ENCODE measurements around the gene THSD8.

The THSD8 gene

GRCh38 chr19:12825254-12826131, 23.6 kb downstream of the THSD8 start:
- no peak for TF ChIP-seq CTCF (conservative IDR thresholded peaks at IDR 0.05; ENCODE audit: control insufficient read depth, insufficient read depth, low read depth, low read length)
- H3K4me3 ChIP-seq (ENCODE audit: control insufficient read depth, low read depth, low read length), result no peak overlapping the region
- no peak for DNase-seq (ENCODE audit: low read depth)

GRCh38 chr19:12828494-12828893, 26.6 kb downstream of the THSD8 start:
- DNase-seq (ENCODE audit: low read depth), result peak; percentile 33
- H3K4me3 ChIP-seq (ENCODE audit: control insufficient read depth, low read depth, low read length), result no peak overlapping the region
- no peak for TF ChIP-seq CTCF (conservative IDR thresholded peaks at IDR 0.05; ENCODE audit: control insufficient read depth, insufficient read depth, low read depth, low read length)

- no peak for TF ChIP-seq CTCF (conservative IDR thresholded peaks at IDR 0.05; ENCODE audit: control insufficient read depth, insufficient read depth, low read depth, low read length)
- no peak overlapping the region for H3K4me3 ChIP-seq (ENCODE audit: control insufficient read depth, low read depth, low read length)
- DNase-seq (ENCODE audit: low read depth), result no peak
Measured at GRCh38 chr19:12833418-12833737, 31.5 kb downstream of the THSD8 start.

- H3K4me3 ChIP-seq (ENCODE audit: control insufficient read depth, low read depth, low read length), result peak overlapping the region; percentile 29
- no peak for DNase-seq (ENCODE audit: low read depth)
- TF ChIP-seq CTCF (conservative IDR thresholded peaks at IDR 0.05; ENCODE audit: control insufficient read depth, insufficient read depth, low read depth, low read length), result no peak
Measured at GRCh38 chr19:12833738-12834565, 32.1 kb downstream of the THSD8 start.

DNA sequence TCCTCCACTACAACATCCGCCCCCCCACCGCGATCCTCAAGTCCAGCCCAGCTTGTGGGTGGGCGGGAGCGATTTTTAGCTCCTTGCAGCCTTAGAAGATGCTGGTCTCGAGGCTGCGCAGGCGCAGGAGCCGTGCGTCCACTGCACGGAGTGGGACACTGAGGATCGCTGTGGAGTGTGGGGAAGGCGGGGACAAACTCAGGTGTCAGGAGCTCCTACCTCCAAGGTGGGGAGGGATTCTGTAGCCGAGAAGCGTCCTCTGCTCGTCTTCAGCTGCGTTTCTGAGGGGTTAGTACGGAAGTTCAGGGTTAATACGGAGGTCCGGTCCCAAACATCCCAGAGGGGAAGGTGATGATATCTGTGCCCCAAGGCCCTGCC, 32.7 kb downstream of the THSD8 start, which contains the start of gene RTBDN:
Gene RTBDN, minus strand, starts transcription at position 14 of the 378 bp plus-strand sequence. CDS start 4,600 bp downstream, outside the sequence.
- H3K4me3 ChIP-seq (ENCODE audit: control insufficient read depth, low read depth, low read length), result peak within 1 kb of the TSS; percentile 29
- no peak for TF ChIP-seq CTCF (conservative IDR thresholded peaks at IDR 0.05; ENCODE audit: control insufficient read depth, insufficient read depth, low read depth, low read length)
- no peak for DNase-seq (ENCODE audit: low read depth)

DNA sequence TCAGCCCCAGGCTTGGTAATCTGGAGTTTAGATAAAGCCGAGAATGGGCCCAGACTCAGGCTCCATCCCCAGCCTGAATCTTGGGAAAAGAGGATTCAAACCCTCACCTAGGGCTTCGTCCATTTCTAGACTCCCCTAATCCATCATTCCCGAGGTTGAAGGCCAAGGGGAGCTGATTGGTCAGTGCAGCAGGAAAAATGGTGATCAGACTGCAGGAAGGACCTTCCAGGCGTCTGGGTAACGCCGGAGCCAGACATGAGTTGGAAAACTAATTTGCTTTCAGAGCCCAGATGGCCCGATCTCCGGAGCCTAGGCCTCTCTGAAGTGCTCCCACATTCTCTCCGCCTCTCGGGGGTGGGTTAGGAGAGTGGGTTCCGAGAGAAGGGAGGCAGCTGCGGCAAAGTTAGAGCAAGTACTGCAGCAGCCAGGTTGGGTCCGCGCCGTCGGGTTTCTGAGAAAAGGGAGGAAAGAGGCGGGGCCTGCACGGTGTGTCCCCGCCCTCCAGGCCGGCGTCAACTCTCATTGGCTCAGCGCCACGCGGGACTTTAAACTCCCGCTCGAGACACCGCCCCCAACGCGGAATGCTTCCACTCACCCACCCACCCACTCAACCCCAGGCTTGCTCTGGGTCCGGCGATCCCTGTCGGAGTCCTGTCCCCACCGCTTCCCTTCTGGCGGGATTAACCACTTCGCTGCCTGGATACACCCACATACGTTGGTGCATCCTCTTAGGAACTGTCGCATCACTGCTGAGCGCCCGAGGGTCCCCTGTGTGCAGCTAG, 33.3 kb downstream of the THSD8 start:
- no peak for DNase-seq (ENCODE audit: low read depth)
- no peak overlapping the region for H3K4me3 ChIP-seq (ENCODE audit: control insufficient read depth, low read depth, low read length)
- TF ChIP-seq CTCF (conservative IDR thresholded peaks at IDR 0.05; ENCODE audit: control insufficient read depth, insufficient read depth, low read depth, low read length), result no peak
